K562 (cell line): ENCODE results near the gene TTC9C. TPM values are rescaled to one million over a fixed set of nuclear protein-coding genes. Genes with fewer than 3 reads are reported as not detected.

Experiments
- CHD7 ChIP-seq: fragments of 200-600 bp; sonication (generic); IDR thresholded peaks from one replicate; pipeline ENCODE4 v1.6.1; 2012; ENCODE audit warnings: mild to moderate bottlenecking, low read depth, low read length, inconsistent platforms
- DPF2 ChIP-seq: fragments of 450-650 bp; IDR thresholded peaks from 2 replicates; pipeline ENCODE4 v1.6.1; 2016
- GTF2E2 ChIP-seq: fragments of 200-800 bp; sonication (Bioruptor generic); IDR thresholded peaks from 2 replicates; pipeline ENCODE4 v1.6.1; 2016; ENCODE audit warnings: missing genetic modification characterization, missing compliant biosample characterization
- MBD2 ChIP-seq: sonication (generic); IDR thresholded peaks from 2 replicates; pipeline ENCODE4 v1.6.1; 2016; ENCODE audit warnings: low read depth, borderline replicate concordance
- MIER1 ChIP-seq: fragments of 450-650 bp; IDR thresholded peaks from 2 replicates; pipeline ENCODE4 v1.6.1; 2016; ENCODE audit warnings: antibody characterized with exemption, mild to moderate bottlenecking, low read depth
- REST ChIP-seq, 2 experiments: fragments of 450-650 bp; formaldehyde crosslinking in 1 of 2; IDR thresholded peaks; 2 replicates each; pipeline versions ENCODE4 v1.4.0 to v1.6.1; 2014 to 2020; ENCODE audit warnings: mild to moderate bottlenecking in 2 of 2, borderline replicate concordance in 1 of 2, low read depth in 1 of 2
- polyA plus RNA-seq, 8 experiments: library from polyadenylated mRNA; depleted of rRNA in 4 of 8; stranded (reverse) in 5 of 8; unstranded in 3 of 8; fragments of >200 nt; fragmentation: Nextera tagmentation in 2 of 8; fragmentation: Illumina TruSeq in 1 of 8; extraction: Ambion mirVana in 2 of 8; extraction: Trizol in 1 of 8; gene quantifications; 2 replicates each; pipeline versions ENCODE4 v1.2.1 to v1.2.3, GENCODE V29; 2011 to 2014; ENCODE audit warnings: inconsistent platforms in 1 of 8, missing spikeins in 1 of 8
- total RNA-seq, 7 experiments: library from RNA; depleted of rRNA in 6 of 7; stranded (reverse); fragments of >200 nt in 6 of 7; fragmentation: Illumina TruSeq in 2 of 7; extraction: Trizol in 2 of 7; gene quantifications; 2 replicates each; pipeline versions ENCODE4 v1.2.1 to v1.2.3, GENCODE V29; 2011 to 2021; ENCODE audit warnings: low replicate concordance in 1 of 7

Gene TTC9C
- total and polyA plus RNA-seq, 9 of the 15 experiments (the other 6 are each of a cell fraction or from before 2014, with no cell fraction given) = 32.8 to 59.0 (median 37.1) TPM

- TF ChIP-seq REST (IDR thresholded peaks at IDR 0.05; ENCODE audit: borderline replicate concordance) (peak; percentile 31; the same call in 1 of the 2 replicates), REST (CRISPR knock-in tag; IDR thresholded peaks at IDR 0.05; ENCODE audit: low read depth) (0 out of 2 replicates have a peak, but pooled peaks have one; percentile 66), GTF2E2 (no peak), MBD2 (no peak), CHD7 (no peak), MIER1 (no peak), DPF2 (no peak)
Measured at GRCh38 chr11:62705880-62706849, 22.1 kb upstream of the TTC9C start (continued).
